RWPE2 (cell line): Measurements from ENCODE around the gene VOPP1.
A peak's percentile ranks its signal among the peaks of the same experiment; 100 is the strongest.

Experiments used
- ATAC-seq: fragments of 200-7000 bp; cut with Tn5 transposase; 3 replicates; pipeline ENCODE4 v1.9.1; 2021; ENCODE audit warnings: low read depth
- DNase-seq: peaks from one replicate; pipeline ENCODE4 v3.0.0-alpha.2; 2020; ENCODE audit warnings: low spot score
- H3K27ac ChIP-seq: fragments of 450-650 bp; 2 replicates; pipeline ENCODE4 v1.5.1; 2017; ENCODE audit warnings: mild to moderate bottlenecking; ENCODE audit not compliant: poor library complexity, severe bottlenecking
- H3K27me3 ChIP-seq: fragments of 250-450 bp; sonication (Bioruptor Pico); 2 replicates; pipeline ENCODE4 v1.5.1; 2021; ENCODE audit warnings: mild to moderate bottlenecking, moderate library complexity; ENCODE audit not compliant: insufficient read depth, poor library complexity, severe bottlenecking
- H3K36me3 ChIP-seq: fragments of 250-450 bp; sonication (Bioruptor Pico); 2 replicates; pipeline ENCODE4 v1.5.1; 2020; ENCODE audit warnings: low read depth, mild to moderate bottlenecking, moderate library complexity
- H3K4me1 ChIP-seq: fragments of 250-450 bp; sonication (Bioruptor Pico); 2 replicates; pipeline ENCODE4 v1.5.1; 2021; ENCODE audit warnings: mild to moderate bottlenecking, moderate library complexity; ENCODE audit not compliant: insufficient read depth, poor library complexity, severe bottlenecking
- H3K4me3 ChIP-seq: fragments of 250-450 bp; sonication (Bioruptor Pico); 2 replicates; pipeline ENCODE4 v1.5.1; 2021; ENCODE audit warnings: mild to moderate bottlenecking, moderate library complexity; ENCODE audit not compliant: severe bottlenecking
- H3K9me3 ChIP-seq: fragments of 250-450 bp; sonication (Bioruptor Pico); 2 replicates; pipeline ENCODE4 v1.5.1; 2021; ENCODE audit warnings: mild to moderate bottlenecking, moderate library complexity; ENCODE audit not compliant: severe bottlenecking
- TF ChIP-seq, protein P1 (sequence below): fragments of 450-650 bp; IDR thresholded peaks from one replicate; pipeline ENCODE4 v1.5.1; 2017; ENCODE audit warnings: mild to moderate bottlenecking, moderate library complexity; ENCODE audit not compliant: poor library complexity, severe bottlenecking

VOPP1 gene

DNA sequence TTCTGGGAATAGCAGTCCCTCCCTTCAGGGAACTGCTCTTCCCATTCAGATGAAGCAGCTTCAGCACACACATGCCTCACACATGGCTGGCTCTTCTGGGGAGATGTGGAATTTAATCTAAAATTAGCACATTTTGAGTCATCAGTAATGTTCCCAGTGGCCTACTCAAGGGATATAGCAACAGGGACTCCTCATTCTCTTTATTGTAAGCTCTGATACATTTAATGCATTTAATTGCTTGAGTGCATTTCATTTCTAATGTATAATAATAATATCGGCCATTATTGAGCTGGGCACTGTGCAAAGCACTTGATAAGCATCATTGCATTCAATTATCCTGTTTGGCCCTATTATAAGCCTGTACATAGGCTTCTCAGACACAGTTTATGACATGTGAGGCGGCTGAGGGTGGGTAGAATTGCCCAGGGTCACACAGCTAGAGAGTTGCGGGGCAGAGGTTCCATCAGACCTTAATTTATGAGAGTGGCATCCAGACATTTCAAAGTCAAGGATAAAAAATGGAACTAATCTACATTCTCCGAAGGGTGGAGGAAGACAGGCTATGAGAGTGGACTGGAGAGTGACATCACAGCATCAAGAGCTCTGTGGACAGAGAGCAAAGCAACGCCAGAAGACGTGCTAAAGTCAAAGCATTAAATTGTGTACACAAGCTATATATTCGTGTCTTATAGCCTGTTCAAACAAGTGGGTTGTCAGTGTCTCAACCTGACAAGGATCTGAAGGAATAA, 130.4 kb downstream of the VOPP1 start:
- TF ChIP-seq, protein P1, sequence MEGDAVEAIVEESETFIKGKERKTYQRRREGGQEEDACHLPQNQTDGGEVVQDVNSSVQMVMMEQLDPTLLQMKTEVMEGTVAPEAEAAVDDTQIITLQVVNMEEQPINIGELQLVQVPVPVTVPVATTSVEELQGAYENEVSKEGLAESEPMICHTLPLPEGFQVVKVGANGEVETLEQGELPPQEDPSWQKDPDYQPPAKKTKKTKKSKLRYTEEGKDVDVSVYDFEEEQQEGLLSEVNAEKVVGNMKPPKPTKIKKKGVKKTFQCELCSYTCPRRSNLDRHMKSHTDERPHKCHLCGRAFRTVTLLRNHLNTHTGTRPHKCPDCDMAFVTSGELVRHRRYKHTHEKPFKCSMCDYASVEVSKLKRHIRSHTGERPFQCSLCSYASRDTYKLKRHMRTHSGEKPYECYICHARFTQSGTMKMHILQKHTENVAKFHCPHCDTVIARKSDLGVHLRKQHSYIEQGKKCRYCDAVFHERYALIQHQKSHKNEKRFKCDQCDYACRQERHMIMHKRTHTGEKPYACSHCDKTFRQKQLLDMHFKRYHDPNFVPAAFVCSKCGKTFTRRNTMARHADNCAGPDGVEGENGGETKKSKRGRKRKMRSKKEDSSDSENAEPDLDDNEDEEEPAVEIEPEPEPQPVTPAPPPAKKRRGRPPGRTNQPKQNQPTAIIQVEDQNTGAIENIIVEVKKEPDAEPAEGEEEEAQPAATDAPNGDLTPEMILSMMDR, result no peak
- H3K27me3 ChIP-seq, result no peaks in the 10 kb centered on the region
- H3K4me1 ChIP-seq, result no peaks in the 10 kb centered on the region
- no peak for DNase-seq
- H3K4me3 ChIP-seq, result no peak overlapping the region
- H3K27ac ChIP-seq, result no peak overlapping the region
- no peaks in the 10 kb centered on the region for H3K9me3 ChIP-seq
- H3K36me3 ChIP-seq, result no peaks in the 10 kb centered on the region
- ATAC-seq, result no peak

- DNase-seq (no peak), ATAC-seq (no peak)
- no peaks in the 10 kb centered on the region for H3K27me3 ChIP-seq
- no peaks in the 10 kb centered on the region for H3K36me3 ChIP-seq
- TF ChIP-seq, protein P1, result no peak
- no peaks in the 10 kb centered on the region for H3K9me3 ChIP-seq
- no peaks in the 10 kb centered on the region for H3K4me1 ChIP-seq
- no peak overlapping the region for H3K4me3 ChIP-seq
- no peak overlapping the region for H3K27ac ChIP-seq
These were observed 131.3 kb downstream of the VOPP1 start for GRCh38 chr7:55441002-55441401.

GRCh38 chr7:55440040-55440690, 132.1 kb downstream of the VOPP1 start:
- H3K4me3 ChIP-seq, result no peak overlapping the region
- H3K27me3 ChIP-seq, result no peaks in the 10 kb centered on the region
- no peaks in the 10 kb centered on the region for H3K36me3 ChIP-seq
- H3K4me1 ChIP-seq, result no peaks in the 10 kb centered on the region
- DNase-seq, result no peak
- TF ChIP-seq, protein P1, result no peak
- no peak overlapping the region for H3K27ac ChIP-seq
- no peaks in the 10 kb centered on the region for H3K9me3 ChIP-seq
- ATAC-seq, result no peak

DNA sequence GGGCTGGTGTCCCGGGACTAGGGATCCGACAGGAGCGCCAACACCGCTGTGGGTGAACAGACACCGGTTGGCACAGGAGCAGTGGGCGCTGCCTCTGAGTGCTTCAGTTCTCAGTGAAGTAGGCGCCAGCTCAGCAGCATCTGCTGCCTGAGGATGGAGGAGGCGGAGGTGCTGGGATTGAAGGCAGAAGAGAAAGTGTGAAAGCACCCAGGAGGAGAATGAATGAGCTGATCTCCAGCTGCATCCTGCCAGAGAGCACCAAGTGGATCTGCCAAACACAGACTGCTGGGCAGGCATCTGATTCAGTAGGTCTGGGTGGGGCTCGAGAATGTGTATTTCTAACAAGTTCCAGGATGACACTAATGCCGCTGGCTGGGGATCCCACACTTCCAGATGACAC, 132.7 kb downstream of the VOPP1 start:
- Histone ChIP-seq H3K27me3 (no peaks in the 10 kb centered on the region), H3K9me3 (no peaks in the 10 kb centered on the region), H3K4me1 (no peaks in the 10 kb centered on the region), H3K4me3 (no peak overlapping the region), H3K27ac (no peak overlapping the region), H3K36me3 (no peaks in the 10 kb centered on the region)
- TF ChIP-seq, protein P1, result no peak
- no peak for DNase-seq
- ATAC-seq, result peak; percentile 16; the same call in 2 of the 3 replicates
